ENCODE results near the gene C4A.

DNA sequence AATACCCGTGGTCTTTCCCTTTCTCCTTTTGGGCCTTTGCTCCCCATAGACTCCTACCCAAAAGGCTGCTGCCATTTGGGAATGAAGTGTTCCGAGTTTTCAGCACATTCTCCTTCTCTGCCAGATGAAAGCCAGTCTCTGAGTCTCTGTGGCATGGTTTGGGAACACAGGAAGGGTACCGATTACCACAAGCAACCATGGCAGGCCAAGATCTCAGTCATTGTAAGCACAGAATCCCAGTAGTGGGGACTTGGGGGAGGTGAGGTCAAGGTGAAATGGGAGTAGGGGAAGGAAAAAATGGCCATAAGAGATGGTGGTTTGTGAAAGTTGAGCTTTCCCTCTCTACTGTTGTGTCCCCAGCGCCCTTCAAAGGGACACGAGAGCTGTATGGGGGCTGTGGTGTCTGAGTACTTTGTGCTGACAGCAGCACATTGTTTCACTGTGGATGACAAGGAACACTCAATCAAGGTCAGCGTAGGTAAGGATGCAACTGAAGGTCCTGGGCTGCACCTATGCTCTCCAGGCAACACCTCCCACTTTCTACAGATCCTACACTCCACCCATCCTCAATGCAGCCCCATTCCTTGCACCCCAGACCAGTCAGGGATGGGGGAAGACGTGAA, 31.8 kb upstream of the C4A start:
- TF ChIP-seq, protein P1, sequence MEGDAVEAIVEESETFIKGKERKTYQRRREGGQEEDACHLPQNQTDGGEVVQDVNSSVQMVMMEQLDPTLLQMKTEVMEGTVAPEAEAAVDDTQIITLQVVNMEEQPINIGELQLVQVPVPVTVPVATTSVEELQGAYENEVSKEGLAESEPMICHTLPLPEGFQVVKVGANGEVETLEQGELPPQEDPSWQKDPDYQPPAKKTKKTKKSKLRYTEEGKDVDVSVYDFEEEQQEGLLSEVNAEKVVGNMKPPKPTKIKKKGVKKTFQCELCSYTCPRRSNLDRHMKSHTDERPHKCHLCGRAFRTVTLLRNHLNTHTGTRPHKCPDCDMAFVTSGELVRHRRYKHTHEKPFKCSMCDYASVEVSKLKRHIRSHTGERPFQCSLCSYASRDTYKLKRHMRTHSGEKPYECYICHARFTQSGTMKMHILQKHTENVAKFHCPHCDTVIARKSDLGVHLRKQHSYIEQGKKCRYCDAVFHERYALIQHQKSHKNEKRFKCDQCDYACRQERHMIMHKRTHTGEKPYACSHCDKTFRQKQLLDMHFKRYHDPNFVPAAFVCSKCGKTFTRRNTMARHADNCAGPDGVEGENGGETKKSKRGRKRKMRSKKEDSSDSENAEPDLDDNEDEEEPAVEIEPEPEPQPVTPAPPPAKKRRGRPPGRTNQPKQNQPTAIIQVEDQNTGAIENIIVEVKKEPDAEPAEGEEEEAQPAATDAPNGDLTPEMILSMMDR (IDR thresholded peaks at IDR 0.05; ENCODE audit: insufficient read depth, low read length, poor library complexity, severe bottlenecking): no peak
- TF ChIP-seq EZH2phosphoT487 (conservative IDR thresholded peaks at IDR 0.05; ENCODE audit: low read length): no peak

All from SU-DHL-6 (cell line).